ENCODE measurements around the gene ATP2B2. TPM values are rescaled to one million over a fixed set of nuclear protein-coding genes. Genes with fewer than 3 reads are reported as not detected.
A peak's percentile ranks its signal among the peaks of the same experiment; 100 is the strongest.

Gene ATP2B2
- polyA plus RNA-seq, 3 donors, result not detected

DNA sequence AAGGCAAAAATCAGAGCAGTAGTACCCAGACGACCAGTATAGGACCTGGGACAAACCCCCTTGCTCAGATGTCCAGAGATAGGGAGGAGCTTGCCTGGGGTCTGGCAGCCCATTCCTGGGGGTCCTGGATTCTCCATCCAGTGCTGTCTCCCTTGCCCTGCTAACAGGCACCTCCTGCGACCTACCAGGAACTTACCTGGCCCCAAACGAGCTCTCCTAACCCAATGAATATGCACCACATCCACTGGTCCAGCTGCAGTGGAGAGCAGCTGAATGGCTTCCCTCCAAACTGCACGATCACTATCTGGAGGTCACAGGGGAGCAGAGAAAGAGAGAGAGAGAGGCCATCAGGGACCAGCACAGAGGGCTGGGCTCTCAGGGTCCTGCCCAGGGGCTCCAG lies 165.3 kb downstream of the ATP2B2 start:
- no peaks in the 10 kb centered on the region for H3K4me1 Mint-ChIP-seq
- no peaks in the 10 kb centered on the region for H3K36me3 Mint-ChIP-seq
- H3K27me3 ChIP-seq (ENCODE audit: control insufficient read depth in 2 of 2, insufficient read depth in 2 of 2, low read length in 2 of 2), result no peaks in the 10 kb centered on the region
- H3K27ac Mint-ChIP-seq, result peak overlapping the region in 1 of 7 donors; percentile 3
- H3K79me2 ChIP-seq (ENCODE audit: insufficient read depth, low read length), result no peaks in the 10 kb centered on the region
- no peak overlapping the region for H3K9ac ChIP-seq (ENCODE audit: insufficient read depth, low read length, poor library complexity, severe bottlenecking)
- no peak overlapping the region for H2AFZ ChIP-seq (ENCODE audit: insufficient read depth, low read depth, low read length, poor library complexity, severe bottlenecking)
- no peaks in the 10 kb centered on the region for H3K36me3 ChIP-seq (replicated peaks in 1 of 2; ENCODE audit: control insufficient read depth in 1 of 2, insufficient read depth in 2 of 2, low read length in 2 of 2)
- no peak overlapping the region for H3K4me2 ChIP-seq (replicated peaks; ENCODE audit: extremely low read depth, low read length, poor library complexity, severe bottlenecking)
- no peaks in the 10 kb centered on the region for H3K9me3 ChIP-seq (replicated peaks in 1 of 2; ENCODE audit: control insufficient read depth in 1 of 2, insufficient read depth in 1 of 2, low read length in 2 of 2)
- no peak overlapping the region for H3K4me3 Mint-ChIP-seq
- intact Hi-C loops (cut with micrococcal nuclease), result loop anchor here in 1 of 2 donors (5.0 kb wide), 1 partner anchor 397 kb away; no protein-coding TSS in a partner anchor
- H3K4me1 ChIP-seq (ENCODE audit: control insufficient read depth in 1 of 2, insufficient read depth in 2 of 2, low read length in 2 of 2), result no peaks in the 10 kb centered on the region
- H3K27ac ChIP-seq (ENCODE audit: low read depth in 1 of 2, low read length in 2 of 2), result no peak overlapping the region
- 87% methylated on average over 4 of the region's 4 CpGs for WGBS (ENCODE audit: insufficient coverage)
- TF ChIP-seq, protein P1, sequence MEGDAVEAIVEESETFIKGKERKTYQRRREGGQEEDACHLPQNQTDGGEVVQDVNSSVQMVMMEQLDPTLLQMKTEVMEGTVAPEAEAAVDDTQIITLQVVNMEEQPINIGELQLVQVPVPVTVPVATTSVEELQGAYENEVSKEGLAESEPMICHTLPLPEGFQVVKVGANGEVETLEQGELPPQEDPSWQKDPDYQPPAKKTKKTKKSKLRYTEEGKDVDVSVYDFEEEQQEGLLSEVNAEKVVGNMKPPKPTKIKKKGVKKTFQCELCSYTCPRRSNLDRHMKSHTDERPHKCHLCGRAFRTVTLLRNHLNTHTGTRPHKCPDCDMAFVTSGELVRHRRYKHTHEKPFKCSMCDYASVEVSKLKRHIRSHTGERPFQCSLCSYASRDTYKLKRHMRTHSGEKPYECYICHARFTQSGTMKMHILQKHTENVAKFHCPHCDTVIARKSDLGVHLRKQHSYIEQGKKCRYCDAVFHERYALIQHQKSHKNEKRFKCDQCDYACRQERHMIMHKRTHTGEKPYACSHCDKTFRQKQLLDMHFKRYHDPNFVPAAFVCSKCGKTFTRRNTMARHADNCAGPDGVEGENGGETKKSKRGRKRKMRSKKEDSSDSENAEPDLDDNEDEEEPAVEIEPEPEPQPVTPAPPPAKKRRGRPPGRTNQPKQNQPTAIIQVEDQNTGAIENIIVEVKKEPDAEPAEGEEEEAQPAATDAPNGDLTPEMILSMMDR (IDR thresholded peaks at IDR 0.05), result no peak
- no peak overlapping the region for H3K4me3 ChIP-seq (replicated peaks in 1 of 3; ENCODE audit: low read depth in 2 of 3, low read length in 3 of 3)
- H3K27me3 Mint-ChIP-seq (ENCODE audit: low read depth in 3 of 3), result peaks cover 0 to 2% (median 1%) of the 10 kb centered on the region in 3 donors
- DNase-seq, result no peak
- H4K20me1 ChIP-seq (ENCODE audit: insufficient read depth, low read length), result no peaks in the 10 kb centered on the region
- no peaks in the 10 kb centered on the region for H3K9me3 Mint-ChIP-seq

DNA sequence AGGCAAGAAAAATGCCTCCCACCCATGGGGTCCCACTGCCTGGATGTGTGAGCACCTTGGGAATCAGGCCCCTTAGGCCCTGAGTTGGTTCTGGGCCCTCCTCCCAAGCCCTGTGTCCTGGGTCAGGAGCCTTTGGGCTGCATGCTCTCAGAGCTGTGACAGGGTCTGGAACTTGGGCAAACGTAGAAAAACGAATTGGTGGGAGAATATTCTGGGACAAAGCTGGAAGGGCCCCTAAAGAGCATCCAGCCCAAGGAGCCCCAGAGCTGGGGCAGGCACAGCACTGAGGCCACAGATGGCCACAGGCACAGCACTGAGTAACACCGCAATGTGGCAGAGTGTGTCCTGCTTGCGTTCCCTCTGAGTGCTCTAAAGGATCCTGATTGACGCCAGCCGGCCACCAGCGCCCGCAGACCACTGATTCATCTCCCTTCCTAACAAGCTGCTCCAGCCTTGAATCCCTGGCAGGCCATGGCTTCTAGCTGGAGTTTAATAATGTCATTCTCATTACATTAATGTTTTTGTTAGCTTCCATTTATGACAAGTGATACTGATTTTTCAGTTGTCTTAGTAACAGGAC lies 165.9 kb downstream of the ATP2B2 start:
- H4K20me1 ChIP-seq (ENCODE audit: insufficient read depth, low read length), result no peaks in the 10 kb centered on the region
- TF ChIP-seq, protein P1 (IDR thresholded peaks at IDR 0.05), result no peak
- DNase-seq, result no peak
- H3K36me3 Mint-ChIP-seq, result no peaks in the 10 kb centered on the region
- no peak overlapping the region for H3K4me2 ChIP-seq (replicated peaks; ENCODE audit: extremely low read depth, low read length, poor library complexity, severe bottlenecking)
- H2AFZ ChIP-seq (ENCODE audit: insufficient read depth, low read depth, low read length, poor library complexity, severe bottlenecking), result no peak overlapping the region
- H3K27me3 ChIP-seq (ENCODE audit: control insufficient read depth in 2 of 2, insufficient read depth in 2 of 2, low read length in 2 of 2), result no peaks in the 10 kb centered on the region
- H3K79me2 ChIP-seq (ENCODE audit: insufficient read depth, low read length), result no peaks in the 10 kb centered on the region
- no peaks in the 10 kb centered on the region for H3K4me1 ChIP-seq (ENCODE audit: control insufficient read depth in 1 of 2, insufficient read depth in 2 of 2, low read length in 2 of 2)
- H3K4me3 ChIP-seq (replicated peaks in 1 of 3; ENCODE audit: low read depth in 2 of 3, low read length in 3 of 3), result no peak overlapping the region
- H3K4me1 Mint-ChIP-seq, result no peaks in the 10 kb centered on the region
- H3K36me3 ChIP-seq (replicated peaks in 1 of 2; ENCODE audit: control insufficient read depth in 1 of 2, insufficient read depth in 2 of 2, low read length in 2 of 2), result no peaks in the 10 kb centered on the region
- H3K27me3 Mint-ChIP-seq (ENCODE audit: low read depth in 3 of 3), result peaks cover 0 to 3% (median 2%) of the 10 kb centered on the region in 3 donors
- intact Hi-C loops (cut with micrococcal nuclease), result no loop called here
- no peaks in the 10 kb centered on the region for H3K9me3 Mint-ChIP-seq
- H3K27ac Mint-ChIP-seq, result no peak overlapping the region
- WGBS (ENCODE audit: insufficient coverage), result 94% methylated on average over 7 of the region's 8 CpGs
- H3K4me3 Mint-ChIP-seq, result no peak overlapping the region
- H3K27ac ChIP-seq (ENCODE audit: low read depth in 1 of 2, low read length in 2 of 2), result no peak overlapping the region
- no peaks in the 10 kb centered on the region for H3K9me3 ChIP-seq (replicated peaks in 1 of 2; ENCODE audit: control insufficient read depth in 1 of 2, insufficient read depth in 1 of 2, low read length in 2 of 2)
- H3K9ac ChIP-seq (ENCODE audit: insufficient read depth, low read length, poor library complexity, severe bottlenecking), result peak overlapping the region; percentile 15
